Measurements from ENCODE around the gene NUP85. TPM values are rescaled to one million over a fixed set of nuclear protein-coding genes. Genes with fewer than 3 reads are reported as not detected.

The NUP85 gene
- total RNA-seq, 1 donor from 2014 or later = 28.0 TPM

Other genes starting within 250 kb of the NUP85 start
- gene HID1, start 232.9 kb upstream of the NUP85 start, total RNA-seq = 11.2 TPM
- 18.3 TPM for gene CDR2L, start 218.0 kb upstream of the NUP85 start, total RNA-seq
- gene MRPL58, start 193.0 kb upstream of the NUP85 start, total RNA-seq = 51.5 TPM
- 937 TPM for gene ATP5PD, start 158.7 kb upstream of the NUP85 start, total RNA-seq
- 24.1 TPM for gene KCTD2, start 158.5 kb upstream of the NUP85 start, total RNA-seq
- 7.2 TPM for gene SLC16A5, start 117.7 kb upstream of the NUP85 start, total RNA-seq
- gene ARMC7, start 95.7 kb upstream of the NUP85 start, total RNA-seq = 6.0 TPM
- gene NT5C, start 73.9 kb upstream of the NUP85 start, total RNA-seq = 25.5 TPM
- gene JPT1, start 51.2 kb upstream of the NUP85 start, total RNA-seq = 14.0 TPM
- gene SUMO2, start 22.7 kb upstream of the NUP85 start, total RNA-seq = 221 TPM
- gene GGA3, start 55.9 kb downstream of the NUP85 start, total RNA-seq = 26.2 TPM
- gene MRPS7, start 56.2 kb downstream of the NUP85 start, total RNA-seq = 132 TPM
- gene MIF4GD, start 65.6 kb downstream of the NUP85 start, total RNA-seq = 15.4 TPM
- gene SLC25A19, start 83.8 kb downstream of the NUP85 start, total RNA-seq = 23.0 TPM
- gene GRB2, start 200.0 kb downstream of the NUP85 start, total RNA-seq = 84.2 TPM

All from left ventricle myocardium superior (tissue), 1 donor.